Measurements from ENCODE around the gene SCAMP3. TPM values are rescaled to one million over a fixed set of nuclear protein-coding genes. Genes with fewer than 3 reads are reported as not detected.
"Not testable (repeated sequence)": the region's sequence is repeated elsewhere in the genome, so short reads cannot be mapped to it uniquely, and the experiment has no call there.

SCAMP3 gene
- total and polyA plus RNA-seq, 8 donors: 45.8 to 85.3 (median 55.7) TPM

DNA sequence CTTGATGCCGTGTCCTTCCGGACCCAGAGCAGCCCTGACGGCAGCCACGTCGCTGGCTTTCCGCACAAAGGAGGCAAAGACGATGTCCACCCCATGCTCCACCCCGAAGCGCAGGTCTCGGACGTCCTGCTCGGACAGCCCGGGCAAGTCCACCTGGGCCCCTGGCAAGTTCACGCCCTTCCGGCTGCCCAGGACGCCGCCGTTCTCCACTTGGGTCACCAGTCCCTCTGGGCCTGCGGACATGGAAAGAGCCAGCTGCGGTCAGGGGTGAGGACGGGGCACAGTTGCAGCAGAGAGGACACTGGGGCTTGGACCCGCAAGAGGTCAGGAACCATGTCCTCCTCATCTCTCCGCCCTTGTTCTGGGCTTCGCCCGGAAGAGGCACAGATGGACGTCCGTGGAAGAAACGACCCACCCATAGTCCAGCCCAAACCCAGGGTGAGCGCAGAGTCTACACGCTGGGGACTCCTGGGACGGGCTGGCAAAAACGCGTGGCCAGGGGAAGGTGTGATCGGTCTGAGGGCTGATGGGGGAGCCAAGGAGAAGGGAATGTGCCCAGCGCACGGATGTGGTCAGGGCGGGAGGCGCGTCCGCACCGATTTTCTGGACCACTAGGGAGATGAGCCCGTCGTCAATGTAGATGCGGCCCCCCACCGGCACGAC lies 32.5 kb upstream of the SCAMP3 start:
- Histone ChIP-seq H3K9me3 (no peaks in the 10 kb centered on the region), H3K4me1 (peaks cover 0 to 9% of the 10 kb centered on the region in 2 donors), H3K27ac (no peak overlapping the region), H3K36me3 (no peaks in the 10 kb centered on the region), H3K4me3 (no peak overlapping the region), H3K27me3 (peaks cover 20 to 49% of the 10 kb centered on the region in 2 donors)
- DNase-seq (no peak), ATAC-seq (no peak)
- intact Hi-C loops (cut with DNase I): no loop called here
- no peak for TF ChIP-seq CTCF (IDR thresholded peaks at IDR 0.05)

GRCh38 chr1:155293086-155293749 lies 31.1 kb upstream of the SCAMP3 start:
- Histone ChIP-seq H3K4me3 (no peak overlapping the region), H3K4me1 (peaks cover 0 to 9% of the 10 kb centered on the region in 2 donors), H3K27me3 (peaks cover 20 to 49% of the 10 kb centered on the region in 2 donors), H3K27ac (no peak overlapping the region), H3K9me3 (no peaks in the 10 kb centered on the region), H3K36me3 (no peaks in the 10 kb centered on the region)
- intact Hi-C loops (cut with DNase I): no loop called here
- no peak for DNase-seq
- no peak for ATAC-seq
- no peak for TF ChIP-seq CTCF (IDR thresholded peaks at IDR 0.05)

DNA sequence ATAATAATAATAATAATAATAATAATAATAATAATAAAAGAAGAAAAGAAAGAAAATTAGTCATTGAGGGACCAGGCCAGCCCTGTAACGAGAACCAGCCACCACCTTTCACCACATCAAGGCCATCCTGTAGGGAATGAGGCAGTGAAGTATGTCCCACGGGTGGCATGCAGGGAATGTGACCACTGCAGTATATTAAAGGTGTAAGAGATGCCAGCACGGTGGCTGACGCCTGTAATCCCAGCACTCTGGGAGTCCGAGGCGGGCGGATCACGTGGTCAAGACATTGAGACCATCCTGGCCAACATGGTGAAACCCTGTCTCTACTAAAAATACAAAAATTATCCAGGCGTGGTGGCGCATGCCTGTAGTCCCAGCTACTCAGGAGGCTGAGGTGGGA lies 28.8 kb upstream of the SCAMP3 start:
- H3K36me3 ChIP-seq; H3K27ac ChIP-seq; DNase-seq; intact Hi-C loops (cut with DNase I); H3K4me3 ChIP-seq; H3K9me3 ChIP-seq; H3K4me1 ChIP-seq; ATAC-seq: not testable (repeated sequence)
- peaks cover 19 to 36% of the 10 kb centered on the region in 2 donors for H3K27me3 ChIP-seq

- H3K36me3 ChIP-seq: no peaks in the 10 kb centered on the region
- no peaks in the 10 kb centered on the region for H3K9me3 ChIP-seq
- no peak overlapping the region for H3K4me3 ChIP-seq
- peaks cover 0 to 6% of the 10 kb centered on the region in 2 donors for H3K27me3 ChIP-seq
- H3K4me1 ChIP-seq: no peaks in the 10 kb centered on the region
- TF ChIP-seq CTCF (IDR thresholded peaks at IDR 0.05): no peak
- ATAC-seq: no peak
- no peak for DNase-seq
- no peak overlapping the region for H3K27ac ChIP-seq
- intact Hi-C loops (cut with DNase I): no loop called here
Observed at GRCh38 chr1:155287987-155288543, 25.9 kb upstream of the SCAMP3 start.

DNA sequence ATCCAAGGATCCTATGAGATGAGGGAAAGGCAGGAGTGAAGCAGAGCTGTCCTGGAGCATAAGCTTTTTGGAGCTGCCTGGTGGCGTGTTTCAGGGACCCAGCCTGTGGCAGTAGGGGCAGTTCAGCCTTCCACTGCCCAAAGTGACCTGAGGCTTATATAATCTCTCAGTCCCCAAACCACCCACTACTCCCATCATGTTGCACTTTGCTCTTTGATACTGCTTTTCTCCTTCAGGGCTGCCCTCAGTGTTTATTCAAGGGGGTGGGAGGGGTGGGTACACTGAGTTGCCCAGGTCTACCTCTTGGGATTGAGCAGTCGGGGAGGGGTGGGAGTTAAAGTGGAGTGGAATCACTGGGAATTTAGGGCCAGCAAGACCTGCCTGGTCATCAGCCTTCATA lies 24.4 kb upstream of the SCAMP3 start:
- DNase-seq (no peak), ATAC-seq (no peak)
- no peaks in the 10 kb centered on the region for H3K4me1 ChIP-seq
- H3K4me3 ChIP-seq: no peak overlapping the region
- intact Hi-C loops (cut with DNase I): no loop called here
- H3K9me3 ChIP-seq: no peaks in the 10 kb centered on the region
- no peak for TF ChIP-seq CTCF (IDR thresholded peaks at IDR 0.05)
- no peaks in the 10 kb centered on the region for H3K27me3 ChIP-seq
- no peaks in the 10 kb centered on the region for H3K36me3 ChIP-seq
- H3K27ac ChIP-seq: no peak overlapping the region
